PC-9 (cell line): ENCODE measurements around the gene AKAP6. TPM values are rescaled to one million over a fixed set of nuclear protein-coding genes. Genes with fewer than 3 reads are reported as not detected.

Experiments
- BruUV-seq: library from RNA; stranded (reverse); fragments of 400-500 nt; replicated peaks from 2 replicates; lab custom pipeline; 2021; lab: Mats Ljungman, UMichigan
- CTCF ChIA-PET: fragments of 300-600 bp; sonication (Branson Sonifier 250); formaldehyde crosslinking; loops from one replicate; lab custom pipeline; 2022; ENCODE audit warnings: antibody characterized with exemption; lab: Charles Lee
- POLR2A ChIA-PET: fragments of 300-600 bp; sonication (Branson Sonifier 250); formaldehyde crosslinking; loops from one replicate; lab custom pipeline; 2022; ENCODE audit warnings: antibody characterized with exemption; ENCODE audit not compliant: unreplicated experiment; lab: Charles Lee
- DNase-seq, 2 experiments: peaks; one replicate each; pipeline versions ENCODE4 v3.0.0 to v3.0.0-alpha.2; 2015 to 2022; ENCODE audit warnings: mixed read lengths in 1 of 2
- H2AFZ ChIP-seq: fragments of 200-600 bp; sonication (generic); 2 replicates; pipeline ENCODE4 v1.8.1; 2017; ENCODE audit warnings: antibody characterized with exemption
- H3F3A ChIP-seq: fragments of 200-600 bp; sonication (generic); 2 replicates; pipeline ENCODE4 v1.8.1; 2017; ENCODE audit warnings: antibody characterized with exemption, mild to moderate bottlenecking, low read depth; ENCODE audit not compliant: insufficient read depth
- H3K27ac ChIP-seq: fragments of 200-600 bp; sonication (generic); 2 replicates; pipeline ENCODE4 v1.6.1; 2016; ENCODE audit warnings: mixed run types
- H3K27me3 ChIP-seq: fragments of 200-600 bp; sonication (generic); 2 replicates; pipeline ENCODE4 v1.6.1; 2016; ENCODE audit warnings: low read depth, mixed run types; ENCODE audit not compliant: insufficient read depth
- H3K36me3 ChIP-seq: fragments of 200-600 bp; sonication (generic); 2 replicates; pipeline ENCODE4 v1.6.1; 2016; ENCODE audit warnings: low read depth, mixed run types
- H3K4me1 ChIP-seq: fragments of 200-600 bp; sonication (generic); replicated peaks from 2 replicates; pipeline ENCODE4 v1.6.1; 2016; ENCODE audit warnings: mixed run types; ENCODE audit not compliant: insufficient read depth
- H3K4me2 ChIP-seq: fragments of 200-600 bp; sonication (generic); 2 replicates; pipeline ENCODE4 v1.6.1; 2017; ENCODE audit warnings: mixed run types
- H3K4me3 ChIP-seq: fragments of 200-600 bp; sonication (generic); 2 replicates; pipeline ENCODE4 v1.6.1; 2016; ENCODE audit warnings: mixed run types
- H3K79me2 ChIP-seq: fragments of 200-600 bp; sonication (generic); 2 replicates; pipeline ENCODE4 v1.6.1; 2017; ENCODE audit warnings: low read depth, mixed run types
- H3K9me2 ChIP-seq: fragments of 200-600 bp; sonication (generic); 2 replicates; pipeline ENCODE4 v1.8.1; 2017; ENCODE audit warnings: mild to moderate bottlenecking; ENCODE audit not compliant: insufficient read depth
- H3K9me3 ChIP-seq: fragments of 200-600 bp; sonication (generic); 2 replicates; pipeline ENCODE4 v1.8.1; 2016; ENCODE audit warnings: low read depth; ENCODE audit not compliant: insufficient read depth
- H4K20me1 ChIP-seq: fragments of 200-600 bp; sonication (generic); 2 replicates; pipeline ENCODE4 v1.8.1; 2017; ENCODE audit not compliant: insufficient read depth
- CTCF ChIP-seq: fragments of 200-600 bp; sonication (generic); conservative IDR thresholded peaks from 2 replicates; pipeline ENCODE4 v1.6.1; 2017; ENCODE audit warnings: mixed run types, antibody characterized with exemption, mild to moderate bottlenecking, moderate library complexity
- EZH2 ChIP-seq: fragments of 200-600 bp; sonication (generic); IDR thresholded peaks from 2 replicates; pipeline ENCODE4 v1.8.0; 2017; ENCODE audit warnings: antibody characterized with exemption, low read depth
- intact Hi-C: fragments of 100-400 bp; cut with micrococcal nuclease; formaldehyde crosslinking; loops from one replicate; pipeline ENCODE4 v1.10.0; 2022; ENCODE audit not compliant: unreplicated experiment
- total RNA-seq: library from RNA; stranded (reverse); gene quantifications from 2 replicates; pipeline ENCODE4 v1.2.3, GENCODE V29; 2021

Gene AKAP6
- total RNA-seq, 1 experiment from 2014 or later = 2.8 TPM

GRCh38 chr14:32706721-32707519, 377.8 kb downstream of the AKAP6 start:
- Histone ChIP-seq H3K4me1 (no peaks in the 10 kb centered on the region), H3K9me2 (no peaks in the 10 kb centered on the region), H3K4me3 (no peak overlapping the region), H4K20me1 (no peaks in the 10 kb centered on the region), H3K27ac (no peak overlapping the region), H3K79me2 (no peaks in the 10 kb centered on the region), H3K9me3 (no peaks in the 10 kb centered on the region), H3F3A (no peaks in the 10 kb centered on the region), H3K27me3 (no peaks in the 10 kb centered on the region), H2AFZ (no peak overlapping the region), H3K36me3 (no peaks in the 10 kb centered on the region), H3K4me2 (no peak overlapping the region)
- TF ChIP-seq CTCF (no peak), EZH2 (no peak)
- intact Hi-C loops = no loop called here
- no peak for DNase-seq
- ChIA-PET POLR2A (no interaction called here), CTCF (no interaction called here)
- no TSS peak for BruUV-seq

DNA sequence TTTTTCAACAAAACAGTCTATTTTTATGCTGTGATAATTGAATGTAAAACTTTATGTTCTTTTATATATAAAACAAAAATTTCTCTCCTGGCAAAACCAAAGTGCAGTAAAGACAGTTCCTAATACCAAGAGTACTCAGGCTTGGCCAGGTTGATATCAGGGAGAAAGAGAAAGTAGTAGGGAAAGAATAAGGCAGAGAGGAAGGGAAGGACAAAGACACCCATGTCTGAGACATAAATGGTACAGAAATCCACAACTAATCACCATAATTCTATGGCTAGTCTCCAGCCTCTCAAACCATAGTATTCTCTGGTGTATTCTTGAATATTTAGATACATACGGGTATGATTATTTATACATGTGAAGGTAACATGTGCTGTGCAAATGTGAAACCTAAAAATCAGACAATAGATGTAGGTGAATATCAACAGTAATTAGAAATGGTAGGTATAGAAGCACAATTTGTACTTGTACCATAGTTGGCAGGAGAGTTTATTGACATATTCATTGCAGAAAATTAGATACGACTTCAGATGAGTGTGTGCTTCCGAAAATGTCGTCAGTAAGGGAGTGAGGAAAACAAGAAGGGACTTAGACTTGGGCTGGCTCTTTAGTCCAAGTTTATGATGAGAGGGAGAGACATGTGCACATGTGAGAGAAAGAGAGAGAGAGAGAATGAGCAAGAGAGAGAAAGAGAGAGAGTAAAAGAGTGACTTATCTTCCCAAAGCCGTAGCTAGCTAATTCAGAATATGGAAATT, 378.8 kb downstream of the AKAP6 start:
- TF ChIP-seq CTCF = no peak
- no peak for TF ChIP-seq EZH2
- Histone ChIP-seq H3K4me1 (no peaks in the 10 kb centered on the region), H3K4me3 (no peak overlapping the region), H3K79me2 (no peaks in the 10 kb centered on the region), H3K9me3 (no peaks in the 10 kb centered on the region), H2AFZ (no peak overlapping the region), H4K20me1 (no peaks in the 10 kb centered on the region), H3K27me3 (no peaks in the 10 kb centered on the region), H3K9me2 (no peaks in the 10 kb centered on the region), H3K27ac (no peak overlapping the region), H3K36me3 (no peaks in the 10 kb centered on the region), H3F3A (no peaks in the 10 kb centered on the region), H3K4me2 (no peak overlapping the region)
- intact Hi-C loops = no loop called here
- ChIA-PET POLR2A (no interaction called here), CTCF (no interaction called here)
- no TSS peak for BruUV-seq
- DNase-seq = no peak

- no peak for TF ChIP-seq CTCF
- no peak for TF ChIP-seq EZH2
- Histone ChIP-seq H4K20me1 (no peaks in the 10 kb centered on the region), H3K9me2 (no peaks in the 10 kb centered on the region), H3K36me3 (no peaks in the 10 kb centered on the region), H3K79me2 (no peaks in the 10 kb centered on the region), H3K27ac (no peak overlapping the region), H3K4me1 (no peaks in the 10 kb centered on the region), H3K4me2 (no peak overlapping the region), H3K27me3 (no peaks in the 10 kb centered on the region), H3K4me3 (no peak overlapping the region), H2AFZ (no peak overlapping the region), H3F3A (no peaks in the 10 kb centered on the region), H3K9me3 (no peaks in the 10 kb centered on the region)
- no peak for DNase-seq
- BruUV-seq = no TSS peak
- CTCF ChIA-PET = no interaction called here
- intact Hi-C loops = no loop called here
- POLR2A ChIA-PET = no interaction called here
Measured at GRCh38 chr14:32709027-32709426, 379.9 kb downstream of the AKAP6 start.
